ENCODE results near the gene ATF3. TPM values are rescaled to one million over a fixed set of nuclear protein-coding genes. Genes with fewer than 3 reads are reported as not detected.

Gene ATF3
- total RNA-seq, 5 donors from 2014 or later (not counting 1 experiment from before 2014, with no cell fraction given) = 1.5 to 20.1 (median 3.1) TPM

GRCh38 chr1:212584092-212584886 lies 24.3 kb upstream of the ATF3 start:
- DNase-seq = no peak
- ChIA-PET CTCF (interaction anchor here (0.6 to 1.1 kb wide), 2 partner anchors 12 to 276 kb away, joined by 3 to 6 read pairs; no protein-coding TSS in a partner anchor), POLR2A (no interaction called here)
- no peak overlapping the region for H3K27ac ChIP-seq (ENCODE audit: low read length)
- no peaks in the 10 kb centered on the region for H3K9me3 ChIP-seq
- Mint-ChIP-seq H3K4me3 (no peak overlapping the region), H3K27me3 (peaks cover 50 to 51% of the 10 kb centered on the region in 2 donors), H3K4me1 (peaks cover 0 to 3% (median 0%) of the 10 kb centered on the region in 3 donors), H3K9me3 (no peaks in the 10 kb centered on the region), H3K36me3 (no peaks in the 10 kb centered on the region), H3K27ac (no peak overlapping the region)
- no peaks in the 10 kb centered on the region for H3K36me3 ChIP-seq (ENCODE audit: control insufficient read depth in 2 of 2, extremely low read depth in 1 of 2, insufficient read depth in 1 of 2, low read length in 1 of 2)
- no peak for ATAC-seq (replicated peaks in 1 of 4)
- no peak overlapping the region for H3K4me3 ChIP-seq (ENCODE audit: control insufficient read depth in 1 of 2, extremely low read depth in 1 of 2, low read length in 1 of 2)
- peaks cover 0 to 39% of the 10 kb centered on the region in 2 experiments for H3K27me3 ChIP-seq (replicated peaks in 1 of 2; ENCODE audit: control insufficient read depth in 2 of 2, extremely low read depth in 1 of 2, insufficient read depth in 2 of 2, low read length in 1 of 2)
- WGBS (ENCODE audit: insufficient coverage) = 44% methylated on average over 1 of the region's 5 CpGs
- no peaks in the 10 kb centered on the region for H3K4me1 ChIP-seq (ENCODE audit: control insufficient read depth in 1 of 2, extremely low read depth in 1 of 2, insufficient read depth in 2 of 2, low read length in 2 of 2)

- Mint-ChIP-seq H3K9me3 (no peaks in the 10 kb centered on the region), H3K4me3 (no peak overlapping the region), H3K4me1 (peaks cover 0 to 1% (median 0%) of the 10 kb centered on the region in 3 donors), H3K36me3 (no peaks in the 10 kb centered on the region), H3K27ac (no peak overlapping the region), H3K27me3 (peaks cover 48 to 51% of the 10 kb centered on the region in 2 donors)
- Histone ChIP-seq H3K9me3 (no peaks in the 10 kb centered on the region), H3K27me3 (replicated peaks in 1 of 2; ENCODE audit: control insufficient read depth in 2 of 2, extremely low read depth in 1 of 2, insufficient read depth in 2 of 2, low read length in 1 of 2) (peaks cover 0 to 35% of the 10 kb centered on the region in 2 experiments), H3K4me3 (ENCODE audit: control insufficient read depth in 1 of 2, extremely low read depth in 1 of 2, low read length in 1 of 2) (no peak overlapping the region), H3K36me3 (ENCODE audit: control insufficient read depth in 2 of 2, extremely low read depth in 1 of 2, insufficient read depth in 1 of 2, low read length in 1 of 2) (no peaks in the 10 kb centered on the region), H3K4me1 (ENCODE audit: control insufficient read depth in 1 of 2, extremely low read depth in 1 of 2, insufficient read depth in 2 of 2, low read length in 2 of 2) (no peaks in the 10 kb centered on the region), H3K27ac (ENCODE audit: low read length) (no peak overlapping the region)
- CTCF ChIA-PET = no interaction called here
- no peak for DNase-seq
- POLR2A ChIA-PET = no interaction called here
- no peak for ATAC-seq (replicated peaks in 1 of 4)
- WGBS (ENCODE audit: insufficient coverage) = 87% methylated on average over 3 of the region's 6 CpGs
Observed at GRCh38 chr1:212585210-212585609, 23.4 kb upstream of the ATF3 start.

- H3K9me3 ChIP-seq = no peaks in the 10 kb centered on the region
- POLR2A ChIA-PET = interaction anchor here in 1 of 2 donors (0.6 kb wide), 1 partner anchor 20 kb away, joined by 3 read pairs; no protein-coding TSS in a partner anchor
- Mint-ChIP-seq H3K27ac (peak overlapping the region in 1 of 2 donors; percentile 42), H3K4me1 (no peaks in the 10 kb centered on the region), H3K9me3 (no peaks in the 10 kb centered on the region), H3K4me3 (no peak overlapping the region), H3K36me3 (no peaks in the 10 kb centered on the region), H3K27me3 (peaks cover 53 to 55% of the 10 kb centered on the region in 2 donors)
- no peak overlapping the region for H3K4me3 ChIP-seq (ENCODE audit: control insufficient read depth in 1 of 2, extremely low read depth in 1 of 2, low read length in 1 of 2)
- no peaks in the 10 kb centered on the region for H3K36me3 ChIP-seq (ENCODE audit: control insufficient read depth in 2 of 2, extremely low read depth in 1 of 2, insufficient read depth in 1 of 2, low read length in 1 of 2)
- CTCF ChIA-PET = no interaction called here
- no peaks in the 10 kb centered on the region for H3K4me1 ChIP-seq (ENCODE audit: control insufficient read depth in 1 of 2, extremely low read depth in 1 of 2, insufficient read depth in 2 of 2, low read length in 2 of 2)
- H3K27ac ChIP-seq (ENCODE audit: low read length) = no peak overlapping the region
- H3K27me3 ChIP-seq (replicated peaks in 1 of 2; ENCODE audit: control insufficient read depth in 2 of 2, extremely low read depth in 1 of 2, insufficient read depth in 2 of 2, low read length in 1 of 2) = peaks cover 0 to 37% of the 10 kb centered on the region in 2 experiments
- 80% methylated on average over 4 of the region's 7 CpGs for WGBS (ENCODE audit: insufficient coverage)
- ATAC-seq (replicated peaks in 1 of 4) (no peak), DNase-seq (no peak)
Observed at GRCh38 chr1:212586206-212587015, 22.1 kb upstream of the ATF3 start.

DNA sequence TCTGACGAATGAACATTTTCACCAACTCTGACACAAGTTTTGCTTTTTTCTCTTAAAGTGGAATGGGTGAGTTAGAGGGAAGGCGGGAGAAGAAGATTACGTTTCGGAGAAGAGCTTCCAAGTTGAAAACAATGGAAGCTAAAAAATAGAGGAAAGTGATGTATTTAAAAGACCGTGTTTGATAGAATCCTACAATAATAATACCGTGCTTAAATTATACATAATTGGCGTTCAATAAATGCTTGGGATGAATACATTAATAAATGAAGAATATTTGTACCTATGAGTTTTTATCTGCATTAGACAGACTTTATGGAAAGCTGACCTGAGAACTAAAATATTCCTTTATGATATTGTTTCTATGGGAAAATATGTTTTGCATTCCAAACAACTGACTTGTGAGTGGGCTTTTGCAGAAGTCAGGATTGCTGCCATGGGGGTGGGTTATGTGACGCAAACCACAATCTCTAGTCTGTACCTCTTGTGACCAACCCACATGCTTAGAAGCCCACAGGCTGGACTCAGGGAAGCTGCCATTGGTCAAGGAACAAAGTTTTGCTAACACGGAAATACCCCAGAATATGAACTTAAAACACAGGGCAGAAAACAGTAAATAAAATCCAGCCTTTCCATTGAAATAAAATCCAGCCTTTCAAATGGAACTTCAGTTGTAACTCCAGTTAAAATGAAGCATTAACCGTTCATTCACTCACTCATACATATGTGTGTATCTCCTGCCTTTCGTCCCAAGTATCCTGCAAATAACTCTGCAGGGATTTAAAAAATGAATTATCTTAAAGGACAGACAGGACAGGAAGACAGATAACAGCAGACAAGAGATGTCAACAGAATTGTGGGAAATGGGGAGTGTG lies 21.3 kb upstream of the ATF3 start:
- Mint-ChIP-seq H3K27me3 (peaks cover 54% of the 10 kb centered on the region in 2 donors), H3K4me1 (no peaks in the 10 kb centered on the region), H3K27ac (peak overlapping the region in 1 of 2 donors; percentile 42), H3K36me3 (no peaks in the 10 kb centered on the region), H3K4me3 (no peak overlapping the region), H3K9me3 (no peaks in the 10 kb centered on the region)
- Histone ChIP-seq H3K9me3 (no peaks in the 10 kb centered on the region), H3K27ac (ENCODE audit: low read length) (no peak overlapping the region), H3K4me1 (ENCODE audit: control insufficient read depth in 1 of 2, extremely low read depth in 1 of 2, insufficient read depth in 2 of 2, low read length in 2 of 2) (no peaks in the 10 kb centered on the region), H3K4me3 (ENCODE audit: control insufficient read depth in 1 of 2, extremely low read depth in 1 of 2, low read length in 1 of 2) (no peak overlapping the region), H3K36me3 (ENCODE audit: control insufficient read depth in 2 of 2, extremely low read depth in 1 of 2, insufficient read depth in 1 of 2, low read length in 1 of 2) (no peaks in the 10 kb centered on the region), H3K27me3 (replicated peaks in 1 of 2; ENCODE audit: control insufficient read depth in 2 of 2, extremely low read depth in 1 of 2, insufficient read depth in 2 of 2, low read length in 1 of 2) (peaks cover 0 to 37% of the 10 kb centered on the region in 2 experiments)
- POLR2A ChIA-PET = interaction anchor here in 1 of 2 donors (0.6 kb wide), 1 partner anchor 21 kb away, joined by 3 read pairs; no protein-coding TSS in a partner anchor
- CTCF ChIA-PET = no interaction called here
- ATAC-seq (replicated peaks in 1 of 4) (no peak), DNase-seq (no peak)
- WGBS (ENCODE audit: insufficient coverage) = 60% methylated on average over 1 of the region's 11 CpGs

- ATAC-seq (replicated peaks in 1 of 4) (no peak), DNase-seq (no peak)
- no peak overlapping the region for H3K4me3 ChIP-seq (ENCODE audit: control insufficient read depth in 1 of 2, extremely low read depth in 1 of 2, low read length in 1 of 2)
- H3K4me1 ChIP-seq (ENCODE audit: control insufficient read depth in 1 of 2, extremely low read depth in 1 of 2, insufficient read depth in 2 of 2, low read length in 2 of 2) = no peaks in the 10 kb centered on the region
- H3K9me3 ChIP-seq = no peaks in the 10 kb centered on the region
- 81% methylated on average over 5 of the region's 13 CpGs for WGBS (ENCODE audit: insufficient coverage)
- Mint-ChIP-seq H3K27me3 (peaks cover 48 to 52% of the 10 kb centered on the region in 2 donors), H3K4me1 (no peaks in the 10 kb centered on the region), H3K9me3 (no peaks in the 10 kb centered on the region), H3K27ac (no peak overlapping the region), H3K4me3 (no peak overlapping the region), H3K36me3 (no peaks in the 10 kb centered on the region)
- peaks cover 0 to 37% of the 10 kb centered on the region in 2 experiments for H3K27me3 ChIP-seq (replicated peaks in 1 of 2; ENCODE audit: control insufficient read depth in 2 of 2, extremely low read depth in 1 of 2, insufficient read depth in 2 of 2, low read length in 1 of 2)
- POLR2A ChIA-PET = interaction anchor here in 1 of 2 donors (0.8 kb wide), 1 partner anchor 21 kb away, joined by 3 read pairs; no protein-coding TSS in a partner anchor
- CTCF ChIA-PET = interaction anchor here in 1 of 2 donors (1.4 kb wide), 1 partner anchor 21 kb away, joined by 3 read pairs; no protein-coding TSS in a partner anchor
- no peak overlapping the region for H3K27ac ChIP-seq (ENCODE audit: low read length)
- H3K36me3 ChIP-seq (ENCODE audit: control insufficient read depth in 2 of 2, extremely low read depth in 1 of 2, insufficient read depth in 1 of 2, low read length in 1 of 2) = no peaks in the 10 kb centered on the region
Observed at GRCh38 chr1:212587888-212588510, 20.6 kb upstream of the ATF3 start.
